Measurements from ENCODE around the gene SETBP1. TPM values are rescaled to one million over a fixed set of nuclear protein-coding genes. Genes with fewer than 3 reads are reported as not detected.

Gene SETBP1
- total and polyA plus RNA-seq, 3 donors from 2014 or later = 6.2 to 34.7 (median 33.1) TPM

DNA sequence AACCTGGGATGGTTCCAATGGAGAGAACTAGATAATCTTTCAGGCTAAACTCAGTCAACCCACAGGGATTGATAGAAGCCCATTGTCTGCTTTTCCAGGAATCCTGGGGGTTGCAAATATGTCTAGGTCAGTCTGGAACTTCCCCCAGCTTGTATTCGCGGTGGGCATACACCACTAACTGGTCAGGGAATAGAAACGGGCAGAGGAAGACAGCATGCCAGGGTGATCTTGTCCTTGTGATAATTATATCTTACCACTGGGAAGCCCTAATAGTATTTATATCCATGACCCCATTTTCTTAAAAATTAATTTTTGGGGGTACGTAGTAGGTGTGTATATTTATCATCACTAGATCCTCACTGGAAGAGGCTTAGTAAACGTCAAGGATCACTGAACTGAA, 101.9 kb downstream of the SETBP1 start:
- no peak for DNase-seq
- Histone ChIP-seq H3K36me3 (ENCODE audit: low read depth, missing control alignments) (no peaks in the 10 kb centered on the region), H3K4me3 (no peak overlapping the region), H3K27ac (peak overlapping the region in 1 of 2 donors; percentile 26), H3K9me3 (no peaks in the 10 kb centered on the region), H3K27me3 (no peaks in the 10 kb centered on the region), H3K4me1 (peaks cover 25% of the 10 kb centered on the region)
- intact Hi-C loops (cut with DNase I; ENCODE audit: low total_unique reads) = no loop called here
- no peak for TF ChIP-seq POLR2A (IDR thresholded peaks at IDR 0.05)
- TF ChIP-seq, protein P1, sequence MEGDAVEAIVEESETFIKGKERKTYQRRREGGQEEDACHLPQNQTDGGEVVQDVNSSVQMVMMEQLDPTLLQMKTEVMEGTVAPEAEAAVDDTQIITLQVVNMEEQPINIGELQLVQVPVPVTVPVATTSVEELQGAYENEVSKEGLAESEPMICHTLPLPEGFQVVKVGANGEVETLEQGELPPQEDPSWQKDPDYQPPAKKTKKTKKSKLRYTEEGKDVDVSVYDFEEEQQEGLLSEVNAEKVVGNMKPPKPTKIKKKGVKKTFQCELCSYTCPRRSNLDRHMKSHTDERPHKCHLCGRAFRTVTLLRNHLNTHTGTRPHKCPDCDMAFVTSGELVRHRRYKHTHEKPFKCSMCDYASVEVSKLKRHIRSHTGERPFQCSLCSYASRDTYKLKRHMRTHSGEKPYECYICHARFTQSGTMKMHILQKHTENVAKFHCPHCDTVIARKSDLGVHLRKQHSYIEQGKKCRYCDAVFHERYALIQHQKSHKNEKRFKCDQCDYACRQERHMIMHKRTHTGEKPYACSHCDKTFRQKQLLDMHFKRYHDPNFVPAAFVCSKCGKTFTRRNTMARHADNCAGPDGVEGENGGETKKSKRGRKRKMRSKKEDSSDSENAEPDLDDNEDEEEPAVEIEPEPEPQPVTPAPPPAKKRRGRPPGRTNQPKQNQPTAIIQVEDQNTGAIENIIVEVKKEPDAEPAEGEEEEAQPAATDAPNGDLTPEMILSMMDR (IDR thresholded peaks at IDR 0.05) = no peak
- WGBS, 2 donors = 76 to 84% methylated on average over 5 of the region's 5 CpGs

DNA sequence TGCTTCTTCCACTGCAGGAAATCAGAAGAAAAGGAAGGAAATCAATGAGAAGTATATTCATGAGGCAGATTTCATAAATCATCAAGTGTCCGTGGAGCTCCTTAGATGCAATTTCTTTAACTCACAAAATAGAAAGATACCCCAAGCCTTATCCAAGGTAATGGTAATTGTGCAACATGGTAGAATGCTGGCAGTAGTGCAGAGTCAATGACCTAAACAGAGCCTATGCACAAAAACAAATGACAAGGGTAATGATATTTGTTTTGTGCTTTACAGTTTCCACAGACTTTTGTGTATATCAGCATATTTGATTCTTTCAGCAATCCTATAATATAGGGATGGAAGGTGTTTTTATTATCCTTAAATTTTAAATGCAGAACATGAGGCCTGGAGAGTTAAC, 102.7 kb downstream of the SETBP1 start:
- peaks cover 20% of the 10 kb centered on the region for H3K4me1 ChIP-seq
- H3K9me3 ChIP-seq = no peaks in the 10 kb centered on the region
- TF ChIP-seq, protein P1 (IDR thresholded peaks at IDR 0.05) = no peak
- TF ChIP-seq POLR2A (IDR thresholded peaks at IDR 0.05) = no peak
- no peaks in the 10 kb centered on the region for H3K27me3 ChIP-seq
- 88 to 89% methylated on average over 1 of the region's 1 CpG for WGBS, 2 donors
- no peak overlapping the region for H3K27ac ChIP-seq
- no peak overlapping the region for H3K4me3 ChIP-seq
- DNase-seq = no peak
- intact Hi-C loops (cut with DNase I; ENCODE audit: low total_unique reads) = no loop called here
- H3K36me3 ChIP-seq (ENCODE audit: low read depth, missing control alignments) = no peaks in the 10 kb centered on the region

DNA sequence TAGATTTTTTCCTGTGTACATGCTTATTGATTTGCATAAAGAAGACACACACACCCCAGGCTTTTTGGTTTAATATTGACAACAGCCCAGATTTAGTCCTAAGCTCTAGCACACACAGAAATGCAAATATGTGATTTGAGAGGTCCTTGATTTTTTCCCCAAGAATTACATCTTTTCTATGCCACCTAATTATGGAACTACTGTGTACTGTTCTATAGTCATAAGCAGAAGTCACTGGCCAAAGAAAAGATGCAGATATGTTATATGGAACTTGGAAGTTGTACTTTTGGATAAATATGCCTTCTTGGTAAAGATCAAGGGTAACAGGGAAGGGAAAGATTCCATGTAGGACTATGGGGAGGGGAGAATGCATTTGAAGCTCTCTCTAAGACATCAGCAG, 105.6 kb downstream of the SETBP1 start:
- Histone ChIP-seq H3K27ac (no peak overlapping the region), H3K27me3 (no peaks in the 10 kb centered on the region), H3K9me3 (no peaks in the 10 kb centered on the region), H3K4me3 (no peak overlapping the region), H3K36me3 (ENCODE audit: low read depth, missing control alignments) (no peaks in the 10 kb centered on the region), H3K4me1 (peaks cover 33% of the 10 kb centered on the region)
- no peak for TF ChIP-seq POLR2A (IDR thresholded peaks at IDR 0.05)
- TF ChIP-seq, protein P1 (IDR thresholded peaks at IDR 0.05) = no peak
- DNase-seq = no peak
- intact Hi-C loops (cut with DNase I; ENCODE audit: low total_unique reads) = no loop called here

DNA sequence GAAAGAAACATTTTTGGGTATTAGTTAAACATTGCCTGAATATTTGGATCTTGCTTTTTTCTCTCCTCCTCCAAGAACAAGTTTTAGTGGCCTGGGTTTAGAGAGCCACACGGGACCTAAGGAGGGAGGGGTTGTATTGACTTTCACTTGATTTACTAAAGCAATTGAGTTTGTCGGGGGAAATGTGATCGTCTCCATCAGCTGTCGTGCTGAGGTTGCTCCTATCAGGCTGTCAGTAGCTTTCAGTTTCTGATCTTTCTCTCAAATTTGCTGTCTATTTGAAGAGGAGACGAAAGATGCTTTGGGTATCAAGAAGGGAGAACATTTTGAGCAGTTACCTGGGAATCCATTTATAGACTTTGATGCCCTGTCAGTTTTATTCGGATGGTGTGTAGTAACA, 106.0 kb downstream of the SETBP1 start:
- no peak for DNase-seq
- intact Hi-C loops (cut with DNase I; ENCODE audit: low total_unique reads) = no loop called here
- 73 to 78% methylated on average over 6 of the region's 6 CpGs for WGBS, 2 donors
- Histone ChIP-seq H3K9me3 (no peaks in the 10 kb centered on the region), H3K36me3 (ENCODE audit: low read depth, missing control alignments) (no peaks in the 10 kb centered on the region), H3K4me3 (no peak overlapping the region), H3K27me3 (no peaks in the 10 kb centered on the region), H3K4me1 (peaks cover 29% of the 10 kb centered on the region), H3K27ac (no peak overlapping the region)
- TF ChIP-seq POLR2A (IDR thresholded peaks at IDR 0.05) = no peak
- TF ChIP-seq, protein P1 (IDR thresholded peaks at IDR 0.05) = no peak

DNA sequence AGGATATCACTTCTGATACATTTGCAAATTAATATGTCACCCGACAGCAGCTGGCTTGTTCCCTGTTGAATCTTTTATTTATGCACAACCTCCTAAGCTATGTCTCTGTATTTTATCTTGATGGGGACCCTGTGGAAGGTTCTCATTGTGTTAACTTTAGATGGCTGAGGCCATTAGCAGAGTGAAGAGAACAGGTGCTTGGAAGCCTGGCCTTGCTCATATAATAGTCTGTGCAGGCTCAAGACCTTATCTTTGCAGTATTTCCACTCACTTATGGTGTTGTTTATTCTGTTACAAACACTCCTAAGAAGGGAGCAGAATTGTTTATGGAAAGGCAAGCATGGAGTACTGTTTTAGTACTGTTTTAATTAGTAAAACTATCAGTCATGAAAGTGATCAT, 107.6 kb downstream of the SETBP1 start:
- intact Hi-C loops (cut with DNase I; ENCODE audit: low total_unique reads) = no loop called here
- Histone ChIP-seq H3K4me1 (peaks cover 26% of the 10 kb centered on the region), H3K4me3 (no peak overlapping the region), H3K36me3 (ENCODE audit: low read depth, missing control alignments) (no peaks in the 10 kb centered on the region), H3K9me3 (no peaks in the 10 kb centered on the region), H3K27me3 (no peaks in the 10 kb centered on the region), H3K27ac (no peak overlapping the region)
- TF ChIP-seq, protein P1 (IDR thresholded peaks at IDR 0.05) = no peak
- TF ChIP-seq POLR2A (IDR thresholded peaks at IDR 0.05) = no peak
- no peak for DNase-seq
- 91 to 94% methylated on average over 1 of the region's 1 CpG for WGBS, 2 donors
